Activated CD8-positive, alpha-beta memory T cell treated with anti-CD3 and anti-CD28 coated beads for 1 hour (primary cell): ENCODE results near the gene MAGEA9B.
"Not testable (repeated sequence)": the region's sequence is repeated elsewhere in the genome, so short reads cannot be mapped to it uniquely, and the experiment has no call there.

ENCODE experiments used
- DNase-seq, 2 donors: peaks; one replicate each; pipeline ENCODE4 v3.0.0-alpha.2; 2020; ENCODE audit warnings: low read depth in 1 of 2; ENCODE audit errors: extremely low read depth in 1 of 2

The MAGEA9B gene

GRCh38 chrX:149587359-149587758 is at the start of gene MAGEA9B:
TSS of gene MAGEA9B (minus strand) at chrX:149587459. CDS start at chrX:149583179, 4,280 bp downstream.
- not testable (repeated sequence) for DNase-seq

- no peak for DNase-seq
Observed at GRCh38 chrX:149633511-149633910, 46.3 kb upstream of the MAGEA9B start.

GRCh38 chrX:149631234-149632165 is 44.2 kb upstream of the MAGEA9B start, which contains the start of gene TMEM185A:
TSS of gene TMEM185A (minus strand) at chrX:149631792. CDS start at chrX:149631580, 212 bp downstream.
- DNase-seq: peak; percentile 16 to 55

- DNase-seq: no peak
Observed at GRCh38 chrX:149630681-149631233, 43.5 kb upstream of the MAGEA9B start.

GRCh38 chrX:149629730-149630387 is 42.6 kb upstream of the MAGEA9B start:
- no peak for DNase-seq

- no peak for DNase-seq
Observed at GRCh38 chrX:149628768-149629167, 41.5 kb upstream of the MAGEA9B start.

GRCh38 chrX:149628280-149628679 is 41.0 kb upstream of the MAGEA9B start:
- DNase-seq: no peak

GRCh38 chrX:149626829-149627228 is 39.6 kb upstream of the MAGEA9B start:
- DNase-seq: not testable (repeated sequence)

- not testable (repeated sequence) for DNase-seq
Observed at GRCh38 chrX:149619662-149620061, 32.4 kb upstream of the MAGEA9B start.

GRCh38 chrX:149618871-149619270 is 31.6 kb upstream of the MAGEA9B start:
- no peak for DNase-seq

GRCh38 chrX:149611623-149612175 is 24.4 kb upstream of the MAGEA9B start:
- no peak for DNase-seq

GRCh38 chrX:149610511-149610910 is 23.3 kb upstream of the MAGEA9B start:
- no peak for DNase-seq

- DNase-seq: no peak
Observed at GRCh38 chrX:149607699-149608098, 20.4 kb upstream of the MAGEA9B start.

GRCh38 chrX:149605248-149605885 is 18.1 kb upstream of the MAGEA9B start:
- not testable (repeated sequence) for DNase-seq

GRCh38 chrX:149598603-149599002 is 11.3 kb upstream of the MAGEA9B start:
- not testable (repeated sequence) for DNase-seq

- not testable (repeated sequence) for DNase-seq
Observed at GRCh38 chrX:149595943-149596342, 8.7 kb upstream of the MAGEA9B start.

GRCh38 chrX:149595214-149595613 is 8.0 kb upstream of the MAGEA9B start, which contains the start of gene HSFX2:
TSS of gene HSFX2 (minus strand) at chrX:149595314. CDS start at chrX:149594700, 614 bp downstream.
- DNase-seq: not testable (repeated sequence)

- DNase-seq: not testable (repeated sequence)
Observed at GRCh38 chrX:149590993-149591392, 3.7 kb upstream of the MAGEA9B start.

- DNase-seq: not testable (repeated sequence)
Observed at GRCh38 chrX:149585631-149586030, 1.6 kb downstream of the MAGEA9B start.

GRCh38 chrX:149573456-149573855 is 13.8 kb downstream of the MAGEA9B start:
- DNase-seq: not testable (repeated sequence)
